GM23248 (cell line): ENCODE measurements around the gene PDZRN4.

Source experiments
- EZH2 ChIP-seq: fragments of 200-600 bp; sonication (generic); IDR thresholded peaks from 2 replicates; pipeline ENCODE4 v1.6.1; 2018; ENCODE audit warnings: antibody characterized with exemption, mild to moderate bottlenecking; ENCODE audit not compliant: insufficient read depth, poor library complexity, severe bottlenecking
- EZH2phosphoT487 ChIP-seq: fragments of 200-600 bp; sonication (generic); IDR thresholded peaks from 2 replicates; pipeline ENCODE4 v1.6.1; 2018; ENCODE audit warnings: antibody characterized with exemption, moderate library complexity, mild to moderate bottlenecking, low read depth; ENCODE audit not compliant: insufficient read depth

DNA sequence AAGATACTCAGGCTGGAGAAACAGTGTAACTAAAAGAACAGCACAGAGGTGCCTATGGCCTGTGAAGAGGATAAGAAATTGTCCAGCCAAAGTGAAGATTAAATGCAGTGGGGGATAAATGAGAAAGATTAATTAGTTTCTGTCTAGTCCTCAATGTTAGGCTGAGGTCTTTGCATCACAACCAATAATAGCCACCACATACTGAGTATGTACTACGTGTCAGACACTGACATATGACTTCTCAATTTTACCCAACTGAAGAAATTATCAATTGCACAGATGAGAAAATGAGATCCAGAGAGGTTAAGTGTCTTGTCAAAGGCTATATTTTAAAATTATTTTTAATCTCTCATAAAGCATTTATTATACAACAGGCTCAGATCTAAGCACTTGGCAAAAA is 285.9 kb downstream of the PDZRN4 start:
- no peak for TF ChIP-seq EZH2phosphoT487
- no peak for TF ChIP-seq EZH2
